HG03432 (cell line): Measurements from ENCODE around the gene KRT81.
"Not testable (repeated sequence)": the region's sequence is repeated elsewhere in the genome, so short reads cannot be mapped to it uniquely, and the experiment has no call there.

Source experiments
- ATAC-seq: cut with Tn5 transposase; IDR thresholded peaks from one replicate; pipeline ENCODE4 v1.9.1; 2021; ENCODE audit warnings: mild to moderate bottlenecking, moderate library complexity; ENCODE audit not compliant: unreplicated experiment

The KRT81 gene

GRCh38 chr12:52318241-52318990, 27.1 kb upstream of the KRT81 start:
- ATAC-seq, result no peak

GRCh38 chr12:52317468-52318052, 26.2 kb upstream of the KRT81 start:
- ATAC-seq, result no peak

GRCh38 chr12:52316701-52317100, 25.4 kb upstream of the KRT81 start:
- no peak for ATAC-seq

GRCh38 chr12:52316290-52316689, 25.0 kb upstream of the KRT81 start:
- ATAC-seq, result no peak

- ATAC-seq, result not testable (repeated sequence)
These were observed 24.4 kb upstream of the KRT81 start for GRCh38 chr12:52315721-52316120.

GRCh38 chr12:52314511-52314910, 23.2 kb upstream of the KRT81 start:
- no peak for ATAC-seq

GRCh38 chr12:52313926-52314325, 22.6 kb upstream of the KRT81 start:
- no peak for ATAC-seq

- no peak for ATAC-seq
These were observed 22.1 kb upstream of the KRT81 start for GRCh38 chr12:52313461-52313860.

- no peak for ATAC-seq
These were observed 20.8 kb upstream of the KRT81 start for GRCh38 chr12:52312086-52312485.

- ATAC-seq, result no peak
These were observed 19.9 kb upstream of the KRT81 start for GRCh38 chr12:52311285-52311648.

GRCh38 chr12:52310622-52311284, 19.4 kb upstream of the KRT81 start:
- no peak for ATAC-seq

GRCh38 chr12:52308806-52309425, 17.6 kb upstream of the KRT81 start:
- no peak for ATAC-seq

- no peak for ATAC-seq
These were observed 16.8 kb upstream of the KRT81 start for GRCh38 chr12:52307836-52308805.

GRCh38 chr12:52306731-52307130, 15.4 kb upstream of the KRT81 start:
- no peak for ATAC-seq

- no peak for ATAC-seq
These were observed 14.8 kb upstream of the KRT81 start for GRCh38 chr12:52305921-52306705.

- ATAC-seq, result peak; percentile 76
These were observed 13.6 kb upstream of the KRT81 start for GRCh38 chr12:52304941-52305411.

GRCh38 chr12:52302242-52302914, 11.0 kb upstream of the KRT81 start:
- ATAC-seq, result not testable (repeated sequence)

- ATAC-seq, result not testable (repeated sequence)
These were observed 10.4 kb upstream of the KRT81 start for GRCh38 chr12:52301721-52302120.
